ENCODE measurements around the gene MAST1. TPM values are rescaled to one million over a fixed set of nuclear protein-coding genes. Genes with fewer than 3 reads are reported as not detected.
A peak's percentile ranks its signal among the peaks of the same experiment; 100 is the strongest.

Gene MAST1
- 1 to 10 TPM in 3 of 6 donors, under 1 TPM in 2, not detected in 1; 0.10 to 2.5 (median 1.0) TPM for polyA plus RNA-seq (ENCODE audit: low read depth in 6 of 6)

DNA sequence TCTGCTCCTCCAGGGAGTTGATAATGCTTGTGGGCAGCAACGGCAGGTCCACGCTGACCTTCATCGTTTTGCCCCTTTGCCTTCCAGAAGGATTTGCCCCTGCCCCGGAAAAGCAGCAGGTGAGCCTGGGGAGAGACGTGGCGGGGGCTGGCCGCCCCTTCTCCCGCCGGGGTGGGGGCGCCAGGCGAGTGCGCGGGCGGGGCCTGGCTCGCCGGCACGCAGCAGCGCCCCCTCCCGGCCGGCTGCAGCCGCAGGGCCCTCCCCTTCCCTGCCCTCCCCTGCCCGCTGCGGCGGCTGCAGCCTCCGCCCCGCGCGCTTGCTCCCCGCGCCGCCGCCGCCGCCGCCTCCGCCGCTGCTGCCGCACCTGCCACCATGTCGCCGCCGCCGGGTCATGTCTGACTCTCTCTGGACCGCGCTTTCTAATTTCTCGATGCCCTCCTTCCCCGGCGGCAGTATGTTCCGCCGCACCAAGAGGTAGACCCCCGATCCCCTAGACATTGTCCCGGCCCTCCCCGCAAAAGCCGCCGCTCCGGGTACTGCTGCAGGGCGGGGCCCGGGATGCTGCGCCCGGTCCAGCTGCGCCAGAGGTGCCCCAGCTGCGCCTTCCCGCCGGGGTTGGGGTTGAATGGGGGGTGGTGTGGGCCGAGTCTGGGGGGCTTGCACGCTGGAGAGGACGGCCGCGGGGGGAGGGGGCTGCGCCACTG lies at the start of gene MAST1:
Gene MAST1, plus strand, starts transcription at position 334 of the 704 bp plus-strand sequence. Its CDS starts 58 bp downstream, at position 392.
- DNase-seq (peak; percentile 42), ATAC-seq (ENCODE audit: low read depth in 2 of 2) (peak; percentile 74 to 76)
- H3K9me3 Mint-ChIP-seq, result peaks cover 0 to 8% (median 3%) of the 10 kb centered on the region in 7 donors
- H3K27ac Mint-ChIP-seq, result peak within 1 kb of the TSS in 3 of 6 donors; percentile 5 to 81 (median 58)
- H3K27me3 Mint-ChIP-seq, result peaks cover 65 to 93% (median 72%) of the 10 kb centered on the region in 3 donors
- H3K4me1 Mint-ChIP-seq, result peaks cover 31 to 61% (median 45%) of the 10 kb centered on the region in 3 donors
- H3K4me3 Mint-ChIP-seq, result peak within 1 kb of the TSS; percentile 58 to 89 (median 74)
- peaks cover 0 to 22% of the 10 kb centered on the region in 2 donors for H3K36me3 Mint-ChIP-seq

GRCh38 chr19:12788682-12789097 lies 49.6 kb upstream of the MAST1 start:
- ATAC-seq (ENCODE audit: low read depth in 2 of 2) (peak; percentile 3 to 4), DNase-seq (peak; percentile 85)
- H3K27ac Mint-ChIP-seq, result peak overlapping the region in 4 of 6 donors; percentile 99 to 100 (median 99)
- no peaks in the 10 kb centered on the region for H3K36me3 Mint-ChIP-seq
- H3K27me3 Mint-ChIP-seq, result peaks cover 0 to 3% (median 0%) of the 10 kb centered on the region in 3 donors
- H3K4me1 Mint-ChIP-seq, result peaks cover 25 to 36% (median 34%) of the 10 kb centered on the region in 3 donors
- H3K9me3 Mint-ChIP-seq, result no peaks in the 10 kb centered on the region
- H3K4me3 Mint-ChIP-seq, result peak overlapping the region; percentile 80 to 97 (median 93)

GRCh38 chr19:12789098-12789903 lies 49.0 kb upstream of the MAST1 start:
- peaks cover 30 to 39% (median 38%) of the 10 kb centered on the region in 3 donors for H3K4me1 Mint-ChIP-seq
- ATAC-seq (ENCODE audit: low read depth in 2 of 2) (no peak), DNase-seq (no peak)
- H3K27me3 Mint-ChIP-seq, result peaks cover 0 to 3% (median 0%) of the 10 kb centered on the region in 3 donors
- no peaks in the 10 kb centered on the region for H3K36me3 Mint-ChIP-seq
- no peaks in the 10 kb centered on the region for H3K9me3 Mint-ChIP-seq
- peak overlapping the region; percentile 80 to 98 (median 94) for H3K4me3 Mint-ChIP-seq
- H3K27ac Mint-ChIP-seq, result peak overlapping the region in 4 of 6 donors; percentile 100

GRCh38 chr19:12789904-12790619 lies 48.3 kb upstream of the MAST1 start:
- H3K36me3 Mint-ChIP-seq, result no peaks in the 10 kb centered on the region
- H3K27ac Mint-ChIP-seq, result peak overlapping the region in 4 of 6 donors; percentile 100
- peaks cover 33 to 45% (median 43%) of the 10 kb centered on the region in 3 donors for H3K4me1 Mint-ChIP-seq
- DNase-seq, result peak; percentile 99
- H3K4me3 Mint-ChIP-seq, result peak overlapping the region; percentile 80 to 98 (median 96)
- ATAC-seq (ENCODE audit: low read depth in 2 of 2), result peak; percentile 34 to 36
- no peaks in the 10 kb centered on the region for H3K9me3 Mint-ChIP-seq
- peaks cover 0 to 3% (median 0%) of the 10 kb centered on the region in 3 donors for H3K27me3 Mint-ChIP-seq

DNA sequence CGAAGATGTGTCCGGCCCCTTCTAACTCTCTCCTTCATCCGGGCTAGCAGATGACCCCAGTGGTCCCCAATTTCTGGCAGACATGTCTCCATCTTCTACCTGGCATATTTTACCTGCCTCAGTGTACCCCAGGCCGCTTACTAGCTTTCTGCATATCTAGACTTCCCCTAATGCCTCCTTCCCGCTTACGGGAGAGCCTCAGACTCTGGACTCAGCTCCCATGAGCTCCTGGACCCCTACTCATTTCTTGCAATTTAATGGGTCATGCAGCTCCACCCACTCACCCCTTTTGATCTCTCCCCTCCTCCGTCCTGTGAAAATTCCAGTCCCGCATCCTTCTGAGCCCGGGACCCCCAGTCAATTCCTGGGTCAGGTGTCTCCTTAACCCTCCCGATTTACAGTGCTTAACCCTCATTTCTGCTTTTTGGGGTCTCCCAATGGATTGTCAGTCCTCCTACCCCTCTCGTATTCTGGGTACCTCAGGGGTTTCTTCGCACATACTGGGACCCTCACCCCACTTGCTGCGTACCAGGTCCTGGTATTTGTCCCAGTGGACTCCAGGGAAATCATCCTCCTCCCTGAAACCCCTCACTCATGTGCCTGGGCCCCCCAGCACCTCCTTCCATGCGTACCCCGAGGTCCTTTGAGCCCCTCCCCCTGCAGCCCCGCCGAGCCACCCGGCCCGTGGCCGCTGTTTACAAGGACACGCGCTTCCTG lies 47.5 kb upstream of the MAST1 start:
- peaks cover 36 to 48% (median 46%) of the 10 kb centered on the region in 3 donors for H3K4me1 Mint-ChIP-seq
- H3K27ac Mint-ChIP-seq, result peak overlapping the region in 4 of 6 donors; percentile 100
- H3K27me3 Mint-ChIP-seq, result peaks cover 0 to 3% (median 0%) of the 10 kb centered on the region in 3 donors
- H3K4me3 Mint-ChIP-seq, result peak overlapping the region; percentile 80 to 98 (median 96)
- DNase-seq (no peak), ATAC-seq (ENCODE audit: low read depth in 2 of 2) (no peak)
- H3K36me3 Mint-ChIP-seq, result no peaks in the 10 kb centered on the region
- no peaks in the 10 kb centered on the region for H3K9me3 Mint-ChIP-seq

- peaks cover 43 to 53% (median 52%) of the 10 kb centered on the region in 3 donors for H3K4me1 Mint-ChIP-seq
- DNase-seq (peak; percentile 99), ATAC-seq (ENCODE audit: low read depth in 2 of 2) (peak; percentile 20 to 26)
- peak within 1 kb of the TSS in 4 of 6 donors; percentile 100 for H3K27ac Mint-ChIP-seq
- peaks cover 0 to 3% (median 0%) of the 10 kb centered on the region in 3 donors for H3K27me3 Mint-ChIP-seq
- H3K4me3 Mint-ChIP-seq, result peak within 1 kb of the TSS; percentile 80 to 98 (median 96)
- H3K9me3 Mint-ChIP-seq, result no peaks in the 10 kb centered on the region
- no peaks in the 10 kb centered on the region for H3K36me3 Mint-ChIP-seq
These were observed 46.8 kb upstream of the MAST1 start, which contains the start of gene JUNB for GRCh38 chr19:12791345-12792050. Gene JUNB, plus strand, starts transcription at chr19:12791486. Its CDS starts 286 bp downstream, at chr19:12791772.

- H3K27me3 Mint-ChIP-seq, result peaks cover 0 to 3% (median 0%) of the 10 kb centered on the region in 3 donors
- no peaks in the 10 kb centered on the region for H3K36me3 Mint-ChIP-seq
- peak overlapping the region in 4 of 6 donors; percentile 99 to 100 (median 100) for H3K27ac Mint-ChIP-seq
- peak overlapping the region; percentile 80 to 98 (median 96) for H3K4me3 Mint-ChIP-seq
- H3K4me1 Mint-ChIP-seq, result peaks cover 45 to 57% (median 53%) of the 10 kb centered on the region in 3 donors
- ATAC-seq (ENCODE audit: low read depth in 2 of 2), result no peak
- H3K9me3 Mint-ChIP-seq, result no peaks in the 10 kb centered on the region
- DNase-seq, result peak; percentile 67
These were observed 46.1 kb upstream of the MAST1 start for GRCh38 chr19:12792051-12792852.

DNA sequence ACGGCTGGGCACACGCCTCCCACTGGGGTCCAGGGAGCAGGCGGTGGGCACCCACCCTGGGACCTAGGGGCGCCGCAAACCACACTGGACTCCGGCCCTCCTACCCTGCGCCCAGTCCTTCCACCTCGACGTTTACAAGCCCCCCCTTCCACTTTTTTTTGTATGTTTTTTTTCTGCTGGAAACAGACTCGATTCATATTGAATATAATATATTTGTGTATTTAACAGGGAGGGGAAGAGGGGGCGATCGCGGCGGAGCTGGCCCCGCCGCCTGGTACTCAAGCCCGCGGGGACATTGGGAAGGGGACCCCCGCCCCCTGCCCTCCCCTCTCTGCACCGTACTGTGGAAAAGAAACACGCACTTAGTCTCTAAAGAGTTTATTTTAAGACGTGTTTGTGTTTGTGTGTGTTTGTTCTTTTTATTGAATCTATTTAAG lies 45.4 kb upstream of the MAST1 start:
- Mint-ChIP-seq H3K9me3 (no peaks in the 10 kb centered on the region), H3K36me3 (no peaks in the 10 kb centered on the region), H3K27ac (peak overlapping the region in 4 of 6 donors; percentile 99 to 100 (median 100)), H3K4me3 (peak overlapping the region; percentile 80 to 98 (median 96)), H3K4me1 (peaks cover 45 to 57% (median 48%) of the 10 kb centered on the region in 3 donors), H3K27me3 (peaks cover 0 to 3% (median 0%) of the 10 kb centered on the region in 3 donors)
- no peak for ATAC-seq (ENCODE audit: low read depth in 2 of 2)
- no peak for DNase-seq

GRCh38 chr19:12793290-12794195 lies 44.8 kb upstream of the MAST1 start:
- peak; percentile 98 for DNase-seq
- no peaks in the 10 kb centered on the region for H3K36me3 Mint-ChIP-seq
- H3K4me3 Mint-ChIP-seq, result peak overlapping the region; percentile 80 to 98 (median 96)
- H3K4me1 Mint-ChIP-seq, result peaks cover 41 to 54% (median 41%) of the 10 kb centered on the region in 3 donors
- H3K27ac Mint-ChIP-seq, result peak overlapping the region in 5 of 6 donors; percentile 99 to 100 (median 100)
- peaks cover 0 to 3% (median 0%) of the 10 kb centered on the region in 3 donors for H3K27me3 Mint-ChIP-seq
- no peaks in the 10 kb centered on the region for H3K9me3 Mint-ChIP-seq
- ATAC-seq (ENCODE audit: low read depth in 2 of 2), result peak; percentile 36 to 37

- Mint-ChIP-seq H3K27me3 (peaks cover 0 to 3% (median 0%) of the 10 kb centered on the region in 3 donors), H3K4me3 (peak overlapping the region; percentile 80 to 93 (median 86)), H3K36me3 (no peaks in the 10 kb centered on the region), H3K27ac (peak overlapping the region in 5 of 6 donors; percentile 98 to 100 (median 99)), H3K4me1 (peaks cover 33 to 46% (median 33%) of the 10 kb centered on the region in 3 donors), H3K9me3 (no peaks in the 10 kb centered on the region)
- DNase-seq (no peak), ATAC-seq (ENCODE audit: low read depth in 2 of 2) (no peak)
These were observed 43.9 kb upstream of the MAST1 start for GRCh38 chr19:12794196-12794941.

Measured in naive B cell (primary cell).